HEK293 (cell line): ENCODE measurements around the gene CCT6B.

ENCODE experiments used
- INSM2 ChIP-seq: fragments of 450-650 bp; formaldehyde crosslinking; IDR thresholded peaks from 2 replicates; pipeline ENCODE4 v1.5.1; 2016; ENCODE audit warnings: missing biosample characterization, missing genetic modification characterization
- MEIS1 ChIP-seq: sonication (generic); formaldehyde crosslinking; IDR thresholded peaks from 2 replicates; pipeline ENCODE4 v1.8.1; 2022; ENCODE audit warnings: missing genetic modification reagents, mild to moderate bottlenecking, borderline replicate concordance
- OVOL3 ChIP-seq: fragments of 450-650 bp; formaldehyde crosslinking; IDR thresholded peaks from 2 replicates; pipeline ENCODE4 v1.5.1; 2016; ENCODE audit warnings: missing biosample characterization, missing genetic modification characterization
- REPIN1 ChIP-seq: fragments of 450-650 bp; formaldehyde crosslinking; IDR thresholded peaks from 2 replicates; pipeline ENCODE4 v1.5.1; 2017; ENCODE audit warnings: missing biosample characterization, missing genetic modification characterization, low read depth
- SCRT2 ChIP-seq: fragments of 450-650 bp; formaldehyde crosslinking; IDR thresholded peaks from 2 replicates; pipeline ENCODE4 v1.5.1; 2016; ENCODE audit warnings: missing biosample characterization, missing genetic modification characterization
- ZBTB10 ChIP-seq: fragments of 450-650 bp; formaldehyde crosslinking; IDR thresholded peaks from 2 replicates; pipeline ENCODE4 v1.5.1; 2016; ENCODE audit warnings: missing biosample characterization, missing genetic modification characterization
- ZBTB17 ChIP-seq: fragments of 450-650 bp; formaldehyde crosslinking; IDR thresholded peaks from 2 replicates; pipeline ENCODE4 v1.5.1; 2016; ENCODE audit warnings: missing biosample characterization, missing genetic modification characterization
- ZBTB49 ChIP-seq: fragments of 450-650 bp; formaldehyde crosslinking; IDR thresholded peaks from 2 replicates; pipeline ENCODE4 v1.5.1; 2016; ENCODE audit warnings: missing biosample characterization, missing genetic modification characterization, low read depth
- ZFHX2 ChIP-seq: fragments of 450-650 bp; formaldehyde crosslinking; conservative IDR thresholded peaks from 2 replicates; pipeline ENCODE4 v1.5.1; 2016; ENCODE audit warnings: missing biosample characterization, missing genetic modification characterization
- ZFP69B ChIP-seq: fragments of 450-650 bp; formaldehyde crosslinking; IDR thresholded peaks from 2 replicates; pipeline ENCODE4 v1.5.1; 2016; ENCODE audit warnings: missing biosample characterization, missing genetic modification characterization
- ZNF10 ChIP-seq: fragments of 450-650 bp; formaldehyde crosslinking; IDR thresholded peaks from 2 replicates; pipeline ENCODE4 v1.5.1; 2017; ENCODE audit warnings: missing biosample characterization, missing genetic modification characterization
- ZNF133 ChIP-seq: fragments of 450-650 bp; formaldehyde crosslinking; IDR thresholded peaks from 2 replicates; pipeline ENCODE4 v1.5.1; 2016; ENCODE audit warnings: missing biosample characterization, missing genetic modification characterization
- ZNF146 ChIP-seq: fragments of 450-650 bp; formaldehyde crosslinking; IDR thresholded peaks from 2 replicates; pipeline ENCODE4 v1.5.1; 2016; ENCODE audit warnings: missing biosample characterization, missing genetic modification characterization
- ZNF155 ChIP-seq: fragments of 450-650 bp; formaldehyde crosslinking; IDR thresholded peaks from 2 replicates; pipeline ENCODE4 v1.5.1; 2016; ENCODE audit warnings: missing biosample characterization, missing genetic modification characterization
- ZNF184 ChIP-seq: fragments of 450-650 bp; IDR thresholded peaks from 2 replicates; pipeline ENCODE4 v1.5.1; 2018; ENCODE audit warnings: missing biosample characterization, mild to moderate bottlenecking, missing genetic modification characterization
- ZNF19 ChIP-seq: fragments of 450-650 bp; formaldehyde crosslinking; IDR thresholded peaks from 2 replicates; pipeline ENCODE4; 2016; ENCODE audit warnings: missing biosample characterization, missing genetic modification characterization, low read depth
- ZNF202 ChIP-seq: fragments of 450-650 bp; formaldehyde crosslinking; IDR thresholded peaks from 2 replicates; pipeline ENCODE4 v1.5.1; 2016; ENCODE audit warnings: missing biosample characterization, missing genetic modification characterization, borderline replicate concordance
- ZNF311 ChIP-seq: fragments of 450-650 bp; formaldehyde crosslinking; IDR thresholded peaks from 2 replicates; pipeline ENCODE4 v1.5.1; 2017; ENCODE audit warnings: missing biosample characterization, missing genetic modification characterization, borderline replicate concordance
- ZNF621 ChIP-seq: fragments of 450-650 bp; formaldehyde crosslinking; IDR thresholded peaks from 2 replicates; pipeline ENCODE4 v1.5.1; 2017; ENCODE audit warnings: missing biosample characterization, missing genetic modification characterization
- ZNF654 ChIP-seq: fragments of 450-650 bp; formaldehyde crosslinking; IDR thresholded peaks from 2 replicates; pipeline ENCODE4 v1.5.1; 2016; ENCODE audit warnings: low read depth, missing biosample characterization, missing genetic modification characterization
- ZNF701 ChIP-seq: fragments of 450-650 bp; formaldehyde crosslinking; IDR thresholded peaks from 2 replicates; pipeline ENCODE4 v1.5.1; 2016; ENCODE audit warnings: missing biosample characterization, missing genetic modification characterization
- ZNF785 ChIP-seq: fragments of 450-650 bp; formaldehyde crosslinking; IDR thresholded peaks from 2 replicates; pipeline ENCODE4 v1.5.1; 2016; ENCODE audit warnings: missing biosample characterization, missing genetic modification characterization
- TF ChIP-seq, protein P1 (sequence below): fragments of 450-650 bp; formaldehyde crosslinking; IDR thresholded peaks from 2 replicates; pipeline ENCODE4 v1.5.1; 2017; ENCODE audit warnings: missing biosample characterization, missing genetic modification characterization
- TF ChIP-seq, protein P2 (sequence below): fragments of 450-650 bp; formaldehyde crosslinking; IDR thresholded peaks from 2 replicates; pipeline ENCODE4 v1.5.1; 2016; ENCODE audit warnings: missing biosample characterization, missing genetic modification characterization

Gene CCT6B

GRCh38 chr17:34980681-34981537 is 19.6 kb upstream of the CCT6B start (continued):
- TF ChIP-seq ZBTB10 (tag by site-specific recombination) (no peak), ZNF654 (no peak), ZNF701 (no peak), ZBTB17 (tag by site-specific recombination) (peak; percentile 24; the same call in 1 of the 2 replicates), ZBTB49 (tag by site-specific recombination) (no peak), SCRT2 (tag by site-specific recombination) (no peak), ZNF202 (tag by site-specific recombination) (no peak), ZNF311 (tag by site-specific recombination) (no peak), MEIS1 (CRISPR knock-in tag) (no peak), ZNF621 (tag by site-specific recombination) (no peak), ZFP69B (no peak), REPIN1 (tag by site-specific recombination) (no peak), ZNF184 (tag by site-specific recombination) (no peak), ZNF146 (no peak), ZNF155 (tag by site-specific recombination) (no peak), ZNF10 (tag by site-specific recombination) (no peak), INSM2 (tag by site-specific recombination) (no peak), ZNF19 (tag by site-specific recombination) (no peak), ZFHX2 (tag by site-specific recombination) (no peak), OVOL3 (tag by site-specific recombination) (no peak), ZNF785 (no peak; the same call in 1 of the 2 replicates), ZNF133 (tag by site-specific recombination) (no peak)
- TF ChIP-seq, protein P1, sequence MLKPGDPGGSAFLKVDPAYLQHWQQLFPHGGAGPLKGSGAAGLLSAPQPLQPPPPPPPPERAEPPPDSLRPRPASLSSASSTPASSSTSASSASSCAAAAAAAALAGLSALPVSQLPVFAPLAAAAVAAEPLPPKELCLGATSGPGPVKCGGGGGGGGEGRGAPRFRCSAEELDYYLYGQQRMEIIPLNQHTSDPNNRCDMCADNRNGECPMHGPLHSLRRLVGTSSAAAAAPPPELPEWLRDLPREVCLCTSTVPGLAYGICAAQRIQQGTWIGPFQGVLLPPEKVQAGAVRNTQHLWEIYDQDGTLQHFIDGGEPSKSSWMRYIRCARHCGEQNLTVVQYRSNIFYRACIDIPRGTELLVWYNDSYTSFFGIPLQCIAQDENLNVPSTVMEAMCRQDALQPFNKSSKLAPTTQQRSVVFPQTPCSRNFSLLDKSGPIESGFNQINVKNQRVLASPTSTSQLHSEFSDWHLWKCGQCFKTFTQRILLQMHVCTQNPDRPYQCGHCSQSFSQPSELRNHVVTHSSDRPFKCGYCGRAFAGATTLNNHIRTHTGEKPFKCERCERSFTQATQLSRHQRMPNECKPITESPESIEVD = no peak
- TF ChIP-seq, protein P2, sequence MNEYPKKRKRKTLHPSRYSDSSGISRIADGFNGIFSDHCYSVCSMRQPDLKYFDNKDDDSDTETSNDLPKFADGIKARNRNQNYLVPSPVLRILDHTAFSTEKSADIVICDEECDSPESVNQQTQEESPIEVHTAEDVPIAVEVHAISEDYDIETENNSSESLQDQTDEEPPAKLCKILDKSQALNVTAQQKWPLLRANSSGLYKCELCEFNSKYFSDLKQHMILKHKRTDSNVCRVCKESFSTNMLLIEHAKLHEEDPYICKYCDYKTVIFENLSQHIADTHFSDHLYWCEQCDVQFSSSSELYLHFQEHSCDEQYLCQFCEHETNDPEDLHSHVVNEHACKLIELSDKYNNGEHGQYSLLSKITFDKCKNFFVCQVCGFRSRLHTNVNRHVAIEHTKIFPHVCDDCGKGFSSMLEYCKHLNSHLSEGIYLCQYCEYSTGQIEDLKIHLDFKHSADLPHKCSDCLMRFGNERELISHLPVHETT (tag by site-specific recombination) = no peak
